UCSD-AML1 (cell line): ENCODE data around the gene CCDC170.
"Not testable (repeated sequence)": the region's sequence is repeated elsewhere in the genome, so short reads cannot be mapped to it uniquely, and the experiment has no call there.

ENCODE experiments used
- DNase-seq: peaks from one replicate; lab custom pipeline; 2025; ENCODE audit not compliant: unreplicated experiment; lab: John Stamatoyannopoulos, UW

The CCDC170 gene

DNA sequence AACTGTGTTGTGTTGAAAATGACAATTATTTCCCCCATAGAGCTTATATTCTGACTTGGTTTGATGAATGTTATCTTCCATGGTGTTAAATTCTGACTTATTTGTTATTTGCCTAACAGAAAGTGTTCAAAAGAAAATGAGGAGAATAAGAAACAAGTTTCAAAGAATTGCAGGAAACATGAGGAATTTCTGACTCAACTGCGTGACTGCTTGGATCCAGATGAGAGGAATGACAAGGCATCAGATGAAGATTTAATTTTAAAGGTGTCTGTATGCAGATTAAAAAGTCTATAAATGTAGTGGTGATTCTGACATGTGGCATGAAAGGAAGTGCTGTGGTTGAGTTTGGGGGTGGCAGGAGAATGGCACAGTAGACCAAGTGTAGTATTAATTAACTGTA lies 50.6 kb downstream of the CCDC170 start:
- DNase-seq = no peak

DNA sequence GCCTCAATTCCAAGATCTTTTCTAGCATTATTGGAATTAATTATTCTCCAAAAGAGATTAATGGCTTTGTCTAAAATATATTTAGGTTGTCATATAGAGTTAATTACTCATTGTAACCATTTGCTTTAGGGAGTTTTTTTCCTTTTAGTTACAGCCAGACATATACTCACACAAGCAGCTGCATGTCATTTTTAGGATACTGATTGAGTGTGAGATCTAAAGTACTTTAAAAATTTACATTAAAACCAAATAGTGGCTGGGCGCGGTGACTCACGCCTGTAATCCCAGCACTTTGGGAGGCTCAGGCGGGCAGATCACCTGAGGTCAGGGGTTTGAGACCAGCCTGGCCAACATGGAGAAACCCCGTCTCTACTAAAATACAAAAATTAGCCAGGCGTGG lies 51.1 kb downstream of the CCDC170 start:
- DNase-seq = not testable (repeated sequence)

DNA sequence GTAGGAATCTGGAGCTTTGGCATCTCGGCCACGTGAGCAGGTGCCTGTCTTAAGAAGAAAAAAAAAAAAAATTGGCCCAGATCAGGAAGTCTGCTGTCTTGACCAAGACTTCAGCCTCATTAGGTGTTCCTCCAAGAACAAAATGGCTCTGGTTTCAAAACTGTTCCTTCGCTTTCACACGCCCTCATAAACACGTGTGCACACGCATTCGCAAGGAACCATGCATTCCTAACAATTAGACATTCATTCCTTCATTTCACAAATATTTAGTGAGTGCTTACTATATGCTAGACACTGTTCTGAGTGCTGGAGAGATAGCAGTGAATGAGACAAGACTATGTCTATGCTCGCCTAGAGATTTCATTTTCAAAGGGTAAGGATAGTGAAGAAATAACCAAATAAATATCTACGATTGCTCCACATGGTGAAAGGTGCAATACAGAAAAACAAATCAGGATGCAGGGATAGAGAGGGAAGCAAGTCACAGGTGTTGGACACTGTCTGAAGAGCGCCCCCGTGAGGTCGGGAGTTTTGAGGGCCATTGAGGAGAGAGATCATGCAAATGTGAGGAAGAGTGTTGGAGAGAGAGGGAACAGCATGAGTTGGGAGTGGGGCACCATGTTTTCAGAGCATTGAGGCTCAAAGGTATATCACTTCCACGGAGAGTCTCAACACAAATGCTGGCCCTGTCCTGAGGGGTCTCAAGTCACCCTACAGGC lies 53.3 kb downstream of the CCDC170 start:
- DNase-seq = no peak

DNA sequence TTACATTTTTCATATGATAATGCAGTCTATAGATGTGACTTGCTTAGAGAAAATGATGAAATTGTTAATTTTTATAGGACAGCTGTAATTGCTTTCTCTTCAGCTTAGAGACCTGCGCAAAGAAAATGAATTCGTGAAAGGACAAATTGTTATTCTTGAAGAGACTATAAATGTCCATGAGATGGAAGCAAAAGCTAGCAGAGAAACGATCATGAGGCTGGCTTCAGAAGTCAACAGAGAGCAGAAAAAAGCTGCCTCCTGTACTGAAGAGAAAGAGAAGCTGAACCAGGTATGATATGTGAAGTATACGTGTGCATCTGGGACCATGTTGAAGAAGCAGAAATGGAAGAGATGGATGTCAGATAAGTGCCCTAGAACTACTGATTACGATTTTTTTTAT lies 54.4 kb downstream of the CCDC170 start:
- DNase-seq = no peak

DNA sequence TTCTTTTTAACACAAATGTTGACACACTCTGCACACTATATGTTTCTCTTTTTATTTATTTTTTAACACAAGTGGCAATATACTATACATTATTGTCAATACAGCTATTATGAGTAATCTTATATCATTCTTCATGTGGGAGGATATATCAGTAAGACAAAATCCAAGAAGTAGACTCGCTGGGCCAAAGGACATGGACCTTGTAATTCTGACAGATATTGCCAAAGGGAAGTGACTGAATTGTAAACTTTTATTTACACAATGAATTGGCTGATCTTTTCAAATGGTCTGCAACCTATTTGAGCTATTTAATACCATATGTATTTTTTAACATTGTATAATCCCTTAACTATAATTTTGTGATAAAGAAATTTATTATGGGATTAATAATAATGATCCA lies 56.0 kb downstream of the CCDC170 start:
- no peak for DNase-seq

DNA sequence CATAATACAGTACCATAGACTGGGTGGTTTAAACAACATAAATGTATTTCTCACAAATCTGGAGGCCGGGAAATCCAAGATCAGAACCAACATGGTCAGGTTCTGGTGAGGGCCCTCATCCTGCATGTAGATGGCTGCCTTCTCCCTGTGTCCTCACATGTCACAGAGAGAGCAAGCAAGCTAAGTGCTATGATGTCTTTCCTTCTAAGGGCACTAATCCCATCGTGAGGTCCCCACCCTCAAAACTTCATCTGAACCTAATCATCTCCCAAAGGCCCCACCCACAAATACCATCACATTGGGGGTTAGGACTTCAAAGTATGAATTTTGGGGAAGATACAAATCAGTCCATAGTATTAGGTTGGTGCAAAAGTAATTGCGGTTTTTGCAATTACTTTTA lies 56.8 kb downstream of the CCDC170 start:
- DNase-seq = no peak

DNA sequence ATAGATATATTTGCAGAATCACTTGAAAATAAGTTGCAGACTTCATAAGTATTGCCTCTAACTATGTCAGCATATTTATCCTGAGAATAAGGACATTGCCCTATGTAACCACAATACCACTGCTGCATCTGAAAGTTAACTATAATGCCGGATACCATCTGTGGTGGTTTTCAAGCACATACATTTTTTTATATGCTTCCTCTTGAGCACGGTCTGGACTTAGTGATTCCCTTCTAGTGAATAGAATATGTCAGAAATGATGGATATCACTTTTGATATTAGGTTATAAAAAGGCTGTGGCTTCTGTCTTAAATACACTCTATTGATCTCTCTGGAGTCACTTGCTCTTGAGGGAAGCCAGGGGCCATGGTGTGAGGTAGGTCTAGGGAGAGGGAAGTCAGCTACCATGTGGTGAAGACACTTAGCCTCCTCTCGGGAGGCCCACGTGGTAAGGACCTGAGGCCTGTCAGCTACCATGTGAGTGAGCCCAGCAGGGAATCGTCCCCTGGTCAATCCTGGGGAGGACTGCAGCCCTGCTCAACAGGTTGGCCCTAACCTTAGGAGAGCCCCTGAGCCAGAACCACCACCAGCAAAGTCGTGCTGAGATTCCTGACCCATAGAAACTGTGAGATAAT lies 57.5 kb downstream of the CCDC170 start:
- DNase-seq = peak; percentile 36

DNA sequence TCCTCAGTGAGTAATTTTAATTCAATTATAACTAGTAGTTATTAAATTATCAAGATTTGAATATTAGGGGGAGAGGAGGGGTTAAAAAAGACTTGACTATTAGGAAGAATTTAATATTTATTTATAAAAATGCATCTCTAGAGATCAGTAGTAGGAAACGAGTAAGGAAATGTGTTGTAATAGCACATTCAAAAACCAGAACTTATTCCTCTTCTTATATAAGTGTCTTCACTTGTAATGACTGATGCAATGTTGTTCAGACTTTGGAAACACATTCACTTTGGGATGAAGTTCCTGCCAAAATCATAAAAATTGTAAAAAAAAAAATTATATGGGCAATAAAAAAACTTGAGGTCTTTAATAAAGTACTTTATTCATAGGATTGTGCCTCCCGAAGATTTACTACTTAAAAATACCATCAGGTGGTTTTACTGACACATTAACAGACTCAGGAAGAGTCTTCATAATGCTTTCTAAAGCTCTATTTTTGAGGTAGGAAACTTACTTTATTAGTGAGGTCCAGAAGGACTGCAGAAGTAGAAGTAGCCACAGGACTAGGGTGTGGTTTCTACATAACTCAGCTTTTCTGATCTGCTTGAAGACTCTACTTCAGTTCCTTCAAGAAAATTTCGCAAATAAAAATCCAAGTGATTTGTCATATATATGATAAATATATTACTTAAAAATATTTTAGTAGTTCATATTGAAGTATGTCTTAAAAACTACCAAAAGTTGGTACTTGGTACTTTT lies 59.8 kb downstream of the CCDC170 start:
- no peak for DNase-seq

DNA sequence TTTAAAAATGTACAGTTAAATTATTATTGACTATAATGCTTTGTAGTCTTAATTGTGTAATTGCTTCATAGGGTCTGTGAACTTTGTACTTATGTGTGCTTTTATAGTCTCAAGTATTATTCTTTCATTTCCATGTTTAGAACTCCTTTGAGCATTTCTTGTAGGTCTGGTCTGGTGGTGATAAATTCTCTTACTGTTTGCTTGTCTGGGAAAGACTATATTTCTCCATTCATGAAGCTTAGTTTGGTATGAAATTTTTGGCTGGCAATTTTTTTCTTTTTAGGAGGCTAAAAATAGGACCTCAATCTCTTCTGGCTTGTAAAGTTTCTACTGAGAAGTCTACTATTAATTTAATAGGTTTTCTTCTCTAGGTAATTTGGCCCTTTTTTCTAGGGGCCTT lies 67.4 kb downstream of the CCDC170 start:
- DNase-seq = no peak

DNA sequence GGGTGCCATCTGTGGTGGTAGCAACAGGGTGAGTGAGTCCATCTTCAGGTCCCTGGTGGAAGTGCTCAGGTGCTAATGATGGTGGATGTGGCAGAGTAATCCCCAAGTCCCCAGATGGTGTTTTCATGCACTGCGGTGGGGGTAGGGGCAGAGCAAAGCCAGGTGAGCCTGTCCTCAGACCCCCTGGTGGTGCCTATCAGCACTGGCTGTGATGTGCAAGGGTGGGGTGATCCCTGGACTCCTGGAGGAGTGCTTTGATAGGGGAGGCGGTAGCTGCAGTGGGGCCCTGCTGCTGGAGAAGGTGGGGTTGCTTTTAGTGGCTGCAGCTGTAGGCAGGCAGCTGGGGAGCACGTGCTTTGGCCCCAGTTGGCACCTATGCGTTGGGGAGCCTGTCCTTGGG lies 70.8 kb downstream of the CCDC170 start:
- DNase-seq = no peak

DNA sequence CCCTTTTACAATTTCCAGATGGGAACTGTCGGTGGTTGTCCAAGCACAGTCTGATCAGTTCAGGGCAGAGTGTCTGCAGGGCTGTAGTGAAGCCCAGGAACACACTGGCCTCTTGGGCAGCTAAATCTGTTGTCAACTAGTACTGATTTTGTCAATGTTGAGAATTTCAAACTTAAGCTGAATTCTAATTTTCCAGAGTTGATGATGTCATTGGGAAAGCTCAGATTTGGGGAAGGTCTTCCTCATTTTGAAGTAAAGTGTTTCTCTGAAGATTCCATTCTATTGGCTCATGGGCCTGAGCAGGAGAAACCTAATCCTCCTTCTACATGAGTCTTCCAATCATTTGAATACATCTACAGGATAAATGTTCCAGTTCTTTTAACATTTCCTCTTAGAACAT lies 72.1 kb downstream of the CCDC170 start:
- no peak for DNase-seq

DNA sequence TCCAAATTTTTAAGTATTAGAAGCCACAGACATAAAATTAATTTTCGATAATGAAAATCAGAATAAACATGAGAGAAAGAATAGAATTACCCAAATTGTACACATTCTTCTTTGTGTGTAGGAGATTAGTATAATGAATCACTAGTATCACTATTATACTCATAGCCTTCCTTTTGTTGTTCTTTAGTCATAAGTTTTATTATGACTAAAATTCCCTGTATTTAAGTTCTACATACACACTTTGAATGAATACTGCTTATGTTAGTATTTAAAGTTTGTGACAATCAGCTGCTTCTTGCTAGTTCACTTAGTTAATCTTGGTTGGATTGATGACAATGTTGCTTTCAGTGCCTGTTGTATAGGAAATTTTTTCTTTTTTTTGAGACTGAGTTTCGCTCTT lies 72.7 kb downstream of the CCDC170 start:
- no peak for DNase-seq

DNA sequence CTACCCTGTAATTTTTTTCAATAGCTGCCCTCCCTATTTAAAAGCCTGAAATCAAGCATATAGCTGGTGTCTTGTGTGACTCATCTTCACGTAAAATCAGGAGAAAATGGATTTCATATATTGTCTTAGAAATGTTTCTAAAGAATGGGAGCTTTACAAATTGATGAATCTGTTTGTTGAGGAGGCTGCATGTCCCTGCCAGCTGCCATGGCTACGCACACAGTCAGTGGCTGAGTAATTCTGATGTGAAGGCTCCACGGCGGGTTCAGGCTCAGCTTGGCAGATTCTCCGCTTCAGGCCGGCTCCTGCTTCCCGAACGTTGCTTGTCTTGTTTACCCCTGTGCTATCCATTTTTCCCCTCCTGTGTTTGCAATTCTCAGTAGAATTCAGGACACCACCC lies 82.8 kb downstream of the CCDC170 start:
- DNase-seq = no peak

DNA sequence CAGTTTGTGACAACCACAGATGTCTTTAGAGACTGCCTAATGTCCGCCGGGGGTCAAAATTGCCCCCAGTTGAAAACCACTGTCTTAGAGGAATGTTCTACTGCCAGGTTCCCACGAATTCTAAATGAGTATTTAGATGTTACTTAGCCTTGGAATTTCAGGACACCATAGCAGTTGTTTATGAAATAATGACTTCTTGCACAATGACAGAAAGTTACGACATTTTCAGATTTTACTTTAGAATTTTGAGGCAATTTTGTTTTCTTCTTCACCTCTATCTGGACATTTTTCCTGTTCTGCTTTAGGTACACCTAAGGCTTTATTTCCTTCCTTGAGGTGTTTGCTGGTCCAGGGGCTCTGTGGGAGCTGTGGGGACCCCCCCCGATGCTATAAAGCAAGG lies 83.4 kb downstream of the CCDC170 start:
- DNase-seq = no peak

DNA sequence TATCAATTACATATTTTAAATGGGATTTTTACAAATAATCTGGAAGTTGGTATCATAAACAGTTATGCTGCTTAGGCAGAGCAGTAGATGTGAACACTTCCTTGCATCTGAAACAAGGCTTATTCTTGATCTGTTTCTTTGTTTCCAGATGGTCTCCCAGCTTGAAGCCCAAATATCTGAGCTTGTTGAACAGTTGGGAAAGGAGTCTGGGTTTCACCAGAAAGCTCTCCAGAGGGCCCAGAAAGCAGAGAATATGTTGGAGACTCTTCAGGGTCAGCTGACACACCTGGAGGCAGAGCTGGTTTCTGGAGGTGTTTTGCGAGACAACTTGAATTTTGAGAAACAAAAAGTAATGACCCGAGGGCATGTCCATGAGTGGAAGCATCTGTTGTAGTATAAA lies 91.9 kb downstream of the CCDC170 start:
- no peak for DNase-seq

DNA sequence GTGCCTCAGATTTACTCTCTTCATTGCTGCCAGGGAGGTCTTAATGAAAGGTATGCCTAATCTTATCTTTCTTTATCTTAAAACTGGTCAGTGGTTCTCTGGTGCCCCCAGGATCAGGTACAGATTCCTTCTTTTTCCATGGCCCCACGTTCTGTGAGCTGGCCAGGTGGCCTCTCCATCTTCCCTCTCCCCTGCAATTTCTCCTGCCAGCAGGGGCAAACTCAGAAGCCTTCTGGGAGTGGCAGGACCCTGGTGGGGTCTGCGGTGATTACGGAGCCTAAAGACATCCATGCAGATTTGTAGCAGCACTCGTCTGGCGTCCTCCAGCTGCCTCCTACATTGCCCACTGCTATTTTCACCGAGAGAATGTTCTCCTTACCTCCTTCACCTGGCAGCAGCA lies 95.8 kb downstream of the CCDC170 start:
- DNase-seq = no peak

DNA sequence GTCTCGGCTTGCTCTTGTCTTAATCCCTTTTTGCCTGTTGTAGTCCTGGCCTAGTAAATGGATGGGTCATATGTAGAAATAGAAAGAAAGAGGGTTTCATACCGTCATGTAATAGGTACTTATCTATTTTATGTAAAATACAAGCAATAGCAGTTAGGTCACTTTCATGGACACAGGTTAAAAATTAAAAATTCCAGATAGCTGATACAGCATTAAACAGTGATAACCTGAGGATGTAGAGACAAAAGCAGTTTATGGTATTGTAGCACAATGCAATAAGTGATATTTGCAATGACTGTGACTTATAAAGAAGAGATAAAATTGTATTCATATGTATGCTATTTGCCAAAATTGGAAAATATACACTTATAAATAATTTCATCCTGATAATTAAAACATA lies 96.9 kb downstream of the CCDC170 start:
- no peak for DNase-seq

DNA sequence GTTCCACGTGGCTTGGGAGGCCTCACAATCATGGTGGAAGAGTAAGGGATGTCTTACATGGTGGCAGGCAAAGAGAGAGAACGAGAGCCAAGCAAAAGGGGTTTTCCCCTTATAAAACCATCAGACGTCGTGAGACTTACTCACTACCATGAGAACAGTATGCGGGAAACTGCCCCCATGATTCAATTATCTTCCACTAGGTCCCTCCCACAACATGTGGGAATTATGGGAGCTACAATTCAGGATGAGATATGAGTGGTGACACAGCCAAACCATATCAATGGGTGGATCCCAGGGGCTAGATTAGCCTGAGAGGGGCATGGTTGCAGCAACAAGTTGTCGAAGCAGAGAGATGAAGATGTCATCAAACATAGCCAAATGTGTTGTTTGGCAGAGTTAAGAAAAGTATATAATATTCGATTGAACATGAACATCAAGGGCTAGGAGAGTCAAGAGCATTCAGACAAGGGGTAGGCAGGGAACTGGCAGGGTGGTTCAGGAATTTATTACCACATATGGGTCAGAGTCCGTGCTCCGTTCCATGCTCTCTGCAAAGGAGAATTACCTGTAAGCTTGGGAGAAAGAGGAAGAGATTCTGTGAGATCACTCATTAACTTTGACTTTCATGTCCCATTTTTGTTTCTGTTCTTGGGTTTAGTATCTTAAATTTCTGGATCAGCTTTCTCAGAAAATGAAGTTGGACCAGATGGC lies 98.8 kb downstream of the CCDC170 start:
- no peak for DNase-seq

DNA sequence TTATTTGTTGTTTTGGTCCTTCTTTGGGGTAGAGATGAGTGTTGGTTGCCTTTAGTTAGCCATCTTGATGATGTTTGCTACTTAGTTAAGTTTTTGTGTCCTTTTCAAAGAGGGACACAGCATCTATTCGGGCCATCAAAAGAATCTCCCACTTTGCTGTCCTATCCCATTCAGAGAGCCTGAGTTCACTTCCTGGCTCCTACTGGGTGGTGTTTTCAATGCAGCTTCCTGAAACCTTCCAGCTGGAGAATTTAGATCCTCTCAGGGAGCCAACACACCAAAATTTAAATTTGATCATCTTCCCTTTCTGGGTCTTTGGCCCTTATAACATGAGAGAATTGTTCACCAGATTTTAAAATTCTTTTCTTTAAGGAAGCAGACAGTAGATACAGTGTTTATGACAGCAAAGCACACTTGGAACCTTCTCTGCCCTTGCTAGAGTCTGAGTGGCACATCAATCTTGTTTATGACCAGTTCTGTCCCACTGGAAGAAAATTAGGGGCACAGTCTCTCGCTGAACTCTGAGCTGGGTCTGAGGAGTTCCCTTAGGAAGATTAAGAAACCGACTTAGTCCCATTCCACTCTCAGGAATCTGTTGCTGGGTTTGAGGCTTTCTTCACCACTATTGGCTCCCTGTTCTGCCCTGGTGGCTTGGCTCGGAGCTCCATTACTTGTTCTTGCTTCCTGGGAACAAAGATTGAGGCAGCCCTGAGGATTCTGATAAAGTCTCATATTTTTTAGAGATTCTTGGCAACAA lies 115.5 kb downstream of the CCDC170 start:
- DNase-seq = no peak

DNA sequence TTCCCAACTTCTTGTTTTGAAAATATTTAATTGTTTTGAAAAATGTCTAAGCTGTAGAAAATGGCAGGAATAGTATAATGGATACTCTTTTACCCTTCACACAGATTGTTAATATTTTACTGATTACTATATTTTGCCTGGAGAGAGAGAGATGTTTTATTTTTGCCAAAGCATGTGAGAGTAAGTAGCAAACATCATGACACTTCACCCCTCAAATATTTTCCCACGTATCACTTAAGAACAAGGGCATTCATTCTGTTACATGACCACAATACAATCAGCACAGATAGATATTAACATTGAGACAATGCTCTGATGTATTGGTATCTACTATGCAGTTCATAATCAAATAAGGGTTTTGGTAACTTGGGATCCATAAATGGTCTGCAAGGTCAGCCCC lies 116.5 kb downstream of the CCDC170 start:
- no peak for DNase-seq

DNA sequence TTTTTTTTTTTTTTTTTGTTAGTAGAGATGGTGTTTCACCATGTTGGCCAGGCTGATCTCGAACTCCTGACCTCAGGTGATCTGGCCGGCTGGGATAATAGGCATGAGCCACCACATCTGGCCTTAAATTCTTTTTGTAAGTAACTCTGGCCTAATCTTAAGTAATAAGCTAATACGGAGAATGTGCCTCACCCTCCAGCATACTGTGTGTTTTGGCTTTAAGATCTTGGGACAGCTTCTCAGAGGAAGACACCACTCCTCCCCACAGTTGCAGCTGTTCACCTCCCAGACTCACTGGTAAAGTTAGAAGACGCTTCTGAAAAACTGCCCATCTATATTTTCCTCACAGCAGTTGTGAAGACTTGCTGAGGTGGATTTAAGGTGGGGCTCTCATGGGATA lies 120.8 kb downstream of the CCDC170 start:
- DNase-seq = no peak
